Cardiac fibroblast (primary cell): ENCODE measurements around the gene LCA5L.
"Not testable (repeated sequence)": the region's sequence is repeated elsewhere in the genome, so short reads cannot be mapped to it uniquely, and the experiment has no call there.

Experiments
- DNase-seq, 2 donors: peaks; one replicate each; pipeline versions ENCODE4 v3.0.0 to v3.0.0-alpha.2; 2010; ENCODE audit warnings: low read depth in 2 of 2
- H3K4me3 ChIP-seq, 2 donors: replicated peaks in 1 of 2; 1 replicate in 1 of 2; 2 replicates in 1 of 2; pipeline ENCODE4 v1.5.1; 2011; ENCODE audit warnings: low read depth in 2 of 2, low read length in 2 of 2, mild to moderate bottlenecking in 2 of 2, moderate library complexity in 1 of 2
- CTCF ChIP-seq: IDR thresholded peaks from one replicate; pipeline ENCODE4 v1.5.1; 2011; ENCODE audit warnings: low read depth, mild to moderate bottlenecking, low read length, inconsistent platforms

Gene LCA5L

GRCh38 chr21:39439232-39439631 is 6.3 kb downstream of the LCA5L start:
- DNase-seq: no peak
- H3K4me3 ChIP-seq: no peak overlapping the region
- no peak for TF ChIP-seq CTCF

- TF ChIP-seq CTCF: no peak
- peak in 1 of 2 donors; percentile 24 for DNase-seq
- no peak overlapping the region for H3K4me3 ChIP-seq
Measured at GRCh38 chr21:39434950-39435349, 10.6 kb downstream of the LCA5L start.

GRCh38 chr21:39430954-39431353 is 14.6 kb downstream of the LCA5L start:
- no peak overlapping the region for H3K4me3 ChIP-seq
- TF ChIP-seq CTCF: no peak
- DNase-seq: no peak

GRCh38 chr21:39430457-39430856 is 15.1 kb downstream of the LCA5L start:
- TF ChIP-seq CTCF: no peak
- DNase-seq: no peak
- no peak overlapping the region for H3K4me3 ChIP-seq

GRCh38 chr21:39430016-39430415 is 15.6 kb downstream of the LCA5L start:
- no peak overlapping the region for H3K4me3 ChIP-seq
- TF ChIP-seq CTCF: no peak
- no peak for DNase-seq

- no peak for DNase-seq
- H3K4me3 ChIP-seq: no peak overlapping the region
- no peak for TF ChIP-seq CTCF
Measured at GRCh38 chr21:39429445-39429844, 16.1 kb downstream of the LCA5L start.

GRCh38 chr21:39422527-39423241 is 22.9 kb downstream of the LCA5L start:
- H3K4me3 ChIP-seq: no peak overlapping the region
- TF ChIP-seq CTCF: no peak
- no peak for DNase-seq

GRCh38 chr21:39419204-39419603 is 26.4 kb downstream of the LCA5L start:
- not testable (repeated sequence) for DNase-seq, H3K4me3 ChIP-seq
